NCI-H82 treated with DMSO at 0.1 percent for 48 hours (cell line): ENCODE data around the gene FOXD4L1.
"Not testable (repeated sequence)": the region's sequence is repeated elsewhere in the genome, so short reads cannot be mapped to it uniquely, and the experiment has no call there.

ENCODE experiments used
- DNase-seq: peaks from one replicate; lab custom pipeline; 2025; ENCODE audit not compliant: unreplicated experiment; lab: John Stamatoyannopoulos, UW

The FOXD4L1 gene

GRCh38 chr2:113521492-113521891 lies 23.0 kb downstream of the FOXD4L1 start:
- not testable (repeated sequence) for DNase-seq

- not testable (repeated sequence) for DNase-seq
Observed at GRCh38 chr2:113524986-113525385, 26.5 kb downstream of the FOXD4L1 start.

- not testable (repeated sequence) for DNase-seq
Observed at GRCh38 chr2:113527350-113528045, 29.0 kb downstream of the FOXD4L1 start.

GRCh38 chr2:113528126-113528525 lies 29.7 kb downstream of the FOXD4L1 start:
- DNase-seq: not testable (repeated sequence)

- not testable (repeated sequence) for DNase-seq
Observed at GRCh38 chr2:113528904-113529303, 30.4 kb downstream of the FOXD4L1 start.

- DNase-seq: not testable (repeated sequence)
Observed at GRCh38 chr2:113532991-113533390, 34.5 kb downstream of the FOXD4L1 start.

- not testable (repeated sequence) for DNase-seq
Observed at GRCh38 chr2:113536573-113536972, 38.1 kb downstream of the FOXD4L1 start.

- DNase-seq: not testable (repeated sequence)
Observed at GRCh38 chr2:113540834-113541203, 42.4 kb downstream of the FOXD4L1 start.

GRCh38 chr2:113541204-113541975 lies 42.9 kb downstream of the FOXD4L1 start:
- DNase-seq: not testable (repeated sequence)

GRCh38 chr2:113541976-113542485 lies 43.6 kb downstream of the FOXD4L1 start:
- DNase-seq: not testable (repeated sequence)

- DNase-seq: not testable (repeated sequence)
Observed at GRCh38 chr2:113542529-113542928, 44.1 kb downstream of the FOXD4L1 start.
